ENCODE results near the gene BFSP1. TPM values are rescaled to one million over a fixed set of nuclear protein-coding genes. Genes with fewer than 3 reads are reported as not detected.

The BFSP1 gene
- total RNA-seq, 1 experiment from 2014 or later: 6.1 TPM

- ChIA-PET CTCF (no interaction called here), POLR2A (ENCODE audit: low non-redundant PET) (no interaction called here)
- intact Hi-C loops (cut with micrococcal nuclease; ENCODE audit: unreplicated experiment): no loop called here
Observed at GRCh38 chr20:17448071-17448470, 83.1 kb downstream of the BFSP1 start.

GRCh38 chr20:17446171-17446570 is 85.0 kb downstream of the BFSP1 start:
- Histone ChIP-seq H3K36me3 (ENCODE audit: insufficient read depth, low read length, poor library complexity, severe bottlenecking) (peaks cover 8% of the 10 kb centered on the region), H3K4me3 (ENCODE audit: low read depth, low read length, poor library complexity, severe bottlenecking) (no peak overlapping the region), H3K9me3 (ENCODE audit: low read depth, low read length, poor library complexity, severe bottlenecking) (no peaks in the 10 kb centered on the region), H3K27ac (ENCODE audit: low read depth, low read length, poor library complexity, severe bottlenecking) (no peak overlapping the region), H3K4me1 (ENCODE audit: insufficient read depth, low read length, poor library complexity, severe bottlenecking) (no peaks in the 10 kb centered on the region), H3K27me3 (replicated peaks; ENCODE audit: insufficient read depth, low read depth, low read length, poor library complexity) (no peaks in the 10 kb centered on the region)
- ChIA-PET POLR2A (ENCODE audit: low non-redundant PET) (no interaction called here), CTCF (no interaction called here)
- TF ChIP-seq, protein P1, sequence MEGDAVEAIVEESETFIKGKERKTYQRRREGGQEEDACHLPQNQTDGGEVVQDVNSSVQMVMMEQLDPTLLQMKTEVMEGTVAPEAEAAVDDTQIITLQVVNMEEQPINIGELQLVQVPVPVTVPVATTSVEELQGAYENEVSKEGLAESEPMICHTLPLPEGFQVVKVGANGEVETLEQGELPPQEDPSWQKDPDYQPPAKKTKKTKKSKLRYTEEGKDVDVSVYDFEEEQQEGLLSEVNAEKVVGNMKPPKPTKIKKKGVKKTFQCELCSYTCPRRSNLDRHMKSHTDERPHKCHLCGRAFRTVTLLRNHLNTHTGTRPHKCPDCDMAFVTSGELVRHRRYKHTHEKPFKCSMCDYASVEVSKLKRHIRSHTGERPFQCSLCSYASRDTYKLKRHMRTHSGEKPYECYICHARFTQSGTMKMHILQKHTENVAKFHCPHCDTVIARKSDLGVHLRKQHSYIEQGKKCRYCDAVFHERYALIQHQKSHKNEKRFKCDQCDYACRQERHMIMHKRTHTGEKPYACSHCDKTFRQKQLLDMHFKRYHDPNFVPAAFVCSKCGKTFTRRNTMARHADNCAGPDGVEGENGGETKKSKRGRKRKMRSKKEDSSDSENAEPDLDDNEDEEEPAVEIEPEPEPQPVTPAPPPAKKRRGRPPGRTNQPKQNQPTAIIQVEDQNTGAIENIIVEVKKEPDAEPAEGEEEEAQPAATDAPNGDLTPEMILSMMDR (conservative IDR thresholded peaks at IDR 0.05; ENCODE audit: low read depth, low read length): no peak
- TF ChIP-seq EZH2 (IDR thresholded peaks at IDR 0.05; ENCODE audit: borderline replicate concordance, low read depth, low read length, poor library complexity, severe bottlenecking): no peak
- DNase-seq (ENCODE audit: low spot score): no peak
- intact Hi-C loops (cut with micrococcal nuclease; ENCODE audit: unreplicated experiment): no loop called here
- BruUV-seq (replicated peaks): no TSS peak

More at GRCh38 chr20:17448071-17448470, 83.1 kb downstream of the BFSP1 start:
- BruUV-seq (replicated peaks): no TSS peak
- Histone ChIP-seq H3K27ac (ENCODE audit: low read depth, low read length, poor library complexity, severe bottlenecking) (no peak overlapping the region), H3K27me3 (replicated peaks; ENCODE audit: insufficient read depth, low read depth, low read length, poor library complexity) (no peaks in the 10 kb centered on the region), H3K4me1 (ENCODE audit: insufficient read depth, low read length, poor library complexity, severe bottlenecking) (no peaks in the 10 kb centered on the region), H3K36me3 (ENCODE audit: insufficient read depth, low read length, poor library complexity, severe bottlenecking) (peaks cover 8% of the 10 kb centered on the region), H3K9me3 (ENCODE audit: low read depth, low read length, poor library complexity, severe bottlenecking) (no peaks in the 10 kb centered on the region), H3K4me3 (ENCODE audit: low read depth, low read length, poor library complexity, severe bottlenecking) (no peak overlapping the region)
- TF ChIP-seq, protein P1 (conservative IDR thresholded peaks at IDR 0.05; ENCODE audit: low read depth, low read length): no peak
- TF ChIP-seq EZH2 (IDR thresholded peaks at IDR 0.05; ENCODE audit: borderline replicate concordance, low read depth, low read length, poor library complexity, severe bottlenecking): no peak
- no peak for DNase-seq (ENCODE audit: low spot score)

DNA sequence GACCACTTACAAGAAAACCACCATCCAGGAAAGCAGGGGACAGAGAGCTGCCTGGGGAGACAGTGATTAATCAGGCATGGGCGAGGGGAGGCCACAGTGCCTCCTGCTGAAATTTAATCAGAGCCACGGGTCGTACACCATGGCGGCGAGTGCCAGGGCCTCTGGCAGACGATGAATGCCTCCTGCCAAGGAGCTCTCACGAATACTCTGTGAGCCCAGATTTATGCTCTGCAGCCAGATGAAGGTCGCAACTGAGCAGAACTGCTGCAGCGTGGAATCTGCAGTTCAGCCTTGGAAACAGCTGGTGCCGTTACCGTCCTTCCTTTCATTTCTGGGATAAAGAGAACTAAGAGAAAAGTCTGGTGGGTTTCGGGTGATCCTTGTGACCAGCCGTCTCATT is 85.6 kb downstream of the BFSP1 start:
- ChIA-PET POLR2A (ENCODE audit: low non-redundant PET) (no interaction called here), CTCF (no interaction called here)
- TF ChIP-seq, protein P1 (conservative IDR thresholded peaks at IDR 0.05; ENCODE audit: low read depth, low read length): no peak
- no peak for TF ChIP-seq EZH2 (IDR thresholded peaks at IDR 0.05; ENCODE audit: borderline replicate concordance, low read depth, low read length, poor library complexity, severe bottlenecking)

More for the DNA sequence above, 85.6 kb downstream of the BFSP1 start:
- no TSS peak for BruUV-seq (replicated peaks)
- H3K4me1 ChIP-seq (ENCODE audit: insufficient read depth, low read length, poor library complexity, severe bottlenecking): no peaks in the 10 kb centered on the region
- no peaks in the 10 kb centered on the region for H3K9me3 ChIP-seq (ENCODE audit: low read depth, low read length, poor library complexity, severe bottlenecking)
- no peak overlapping the region for H3K27ac ChIP-seq (ENCODE audit: low read depth, low read length, poor library complexity, severe bottlenecking)
- intact Hi-C loops (cut with micrococcal nuclease; ENCODE audit: unreplicated experiment): no loop called here
- H3K4me3 ChIP-seq (ENCODE audit: low read depth, low read length, poor library complexity, severe bottlenecking): no peak overlapping the region
- peaks cover 8% of the 10 kb centered on the region for H3K36me3 ChIP-seq (ENCODE audit: insufficient read depth, low read length, poor library complexity, severe bottlenecking)
- DNase-seq (ENCODE audit: low spot score): no peak
- H3K27me3 ChIP-seq (replicated peaks; ENCODE audit: insufficient read depth, low read depth, low read length, poor library complexity): no peaks in the 10 kb centered on the region

Data from A673 (cell line).